SK-N-SH treated with all-trans-retinoic acid at 6 μM for 48 hours (cell line): Measurements from ENCODE around the gene TNKS1BP1.
"Not testable (repeated sequence)": the region's sequence is repeated elsewhere in the genome, so short reads cannot be mapped to it uniquely, and the experiment has no call there.

ENCODE experiments used
- ATAC-seq: fragments of 200-7000 bp; cut with Tn5 transposase; 3 replicates; pipeline ENCODE4 v1.9.1; 2020; ENCODE audit warnings: mild to moderate bottlenecking, moderate library complexity
- BACH2 ChIP-seq: fragments of 250-450 bp; sonication (Bioruptor Pico); IDR thresholded peaks from 2 replicates; pipeline ENCODE4 v1.9.0; 2021; ENCODE audit warnings: mild to moderate bottlenecking, borderline replicate concordance
- CSDC2 ChIP-seq: fragments of 250-450 bp; sonication (Bioruptor Pico); IDR thresholded peaks from 2 replicates; pipeline ENCODE4 v1.5.0; 2020; ENCODE audit warnings: mild to moderate bottlenecking, moderate library complexity
- ESRRG ChIP-seq: fragments of 250-450 bp; sonication (Bioruptor Pico); IDR thresholded peaks from 2 replicates; pipeline ENCODE4 v1.6.1; 2021; ENCODE audit warnings: mild to moderate bottlenecking
- GLIS3 ChIP-seq: fragments of 250-450 bp; sonication (Bioruptor Pico); IDR thresholded peaks from 2 replicates; pipeline ENCODE4 v1.5.0; 2020; ENCODE audit warnings: mild to moderate bottlenecking, moderate library complexity
- ISL1 ChIP-seq: fragments of 250-450 bp; sonication (Bioruptor Pico); IDR thresholded peaks from 2 replicates; pipeline ENCODE4 v2.1.2; 2022; ENCODE audit warnings: mild to moderate bottlenecking, moderate library complexity
- OSR1 ChIP-seq: fragments of 250-450 bp; sonication (Bioruptor Pico); IDR thresholded peaks from 2 replicates; pipeline ENCODE4 v1.8.0; 2022; ENCODE audit warnings: moderate library complexity, mild to moderate bottlenecking, inconsistent platforms
- RARB ChIP-seq: fragments of 250-450 bp; sonication (Bioruptor Pico); IDR thresholded peaks from 2 replicates; pipeline ENCODE4 v1.8.0; 2021; ENCODE audit warnings: mild to moderate bottlenecking, moderate library complexity
- SNAI2 ChIP-seq: fragments of 250-450 bp; sonication (Bioruptor Pico); IDR thresholded peaks from 2 replicates; pipeline ENCODE4 v1.5.0; 2020; ENCODE audit warnings: mild to moderate bottlenecking, moderate library complexity
- TCF4 ChIP-seq: fragments of 250-450 bp; sonication (Bioruptor Pico); IDR thresholded peaks from 2 replicates; pipeline ENCODE4 v1.8.0; 2021; ENCODE audit warnings: mild to moderate bottlenecking, moderate library complexity, borderline replicate concordance
- TOX ChIP-seq: fragments of 250-450 bp; sonication (Bioruptor Pico); IDR thresholded peaks from 2 replicates; pipeline ENCODE4 v1.8.0; 2021; ENCODE audit warnings: mild to moderate bottlenecking, moderate library complexity, borderline replicate concordance
- ZC3H10 ChIP-seq: fragments of 250-450 bp; sonication (Bioruptor Pico); IDR thresholded peaks from 2 replicates; pipeline ENCODE4 v1.5.1; 2021; ENCODE audit warnings: mild to moderate bottlenecking, moderate library complexity
- ZFP3 ChIP-seq: fragments of 250-450 bp; sonication (Bioruptor Pico); IDR thresholded peaks from 2 replicates; pipeline ENCODE4 v1.5.0; 2020; ENCODE audit warnings: mild to moderate bottlenecking, moderate library complexity
- ZFP30 ChIP-seq: fragments of 450-650 bp; formaldehyde crosslinking; IDR thresholded peaks from 2 replicates; pipeline ENCODE4 v1.5.0; 2022; ENCODE audit warnings: mild to moderate bottlenecking, moderate library complexity
- ZNF8 ChIP-seq: fragments of 450-650 bp; formaldehyde crosslinking; IDR thresholded peaks from 2 replicates; pipeline ENCODE4 v1.5.0; 2020; ENCODE audit warnings: mild to moderate bottlenecking, moderate library complexity
- TF ChIP-seq, protein P1 (sequence below): fragments of 250-450 bp; sonication (Bioruptor Pico); IDR thresholded peaks from 2 replicates; pipeline ENCODE4 v1.8.0; 2021; ENCODE audit warnings: low read depth, mild to moderate bottlenecking, moderate library complexity, borderline replicate concordance
- TF ChIP-seq, protein P2 (sequence below): fragments of 250-450 bp; sonication (Bioruptor Pico); IDR thresholded peaks from 2 replicates; pipeline ENCODE4 v1.5.1; 2020; ENCODE audit warnings: low read depth, mild to moderate bottlenecking, moderate library complexity

The TNKS1BP1 gene

DNA sequence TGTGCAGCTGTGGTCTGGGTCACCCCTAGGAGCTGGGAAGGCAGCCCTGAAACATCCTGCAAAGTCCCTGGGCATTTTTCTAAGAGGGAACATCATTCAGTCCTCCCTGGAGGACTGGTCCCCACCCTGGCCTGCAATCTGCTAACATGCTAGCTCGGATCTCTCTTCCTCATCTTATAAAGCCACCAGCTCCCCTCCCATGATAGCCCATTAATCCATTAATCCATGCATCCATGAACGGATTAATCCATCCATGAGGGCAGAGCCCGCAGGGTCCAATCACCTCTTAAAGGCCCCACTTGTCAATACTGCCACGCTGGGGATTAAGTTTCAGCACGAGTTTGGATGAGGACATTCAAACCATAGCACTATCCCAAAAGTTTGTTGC is 44.1 kb upstream of the TNKS1BP1 start:
- no peak for TF ChIP-seq BACH2
- TF ChIP-seq TCF4, result no peak
- TF ChIP-seq CSDC2 (CRISPR knock-in tag), result no peak
- no peak for TF ChIP-seq GLIS3 (CRISPR knock-in tag)
- no peak for TF ChIP-seq ZFP30 (CRISPR knock-in tag)
- ATAC-seq, result no peak

DNA sequence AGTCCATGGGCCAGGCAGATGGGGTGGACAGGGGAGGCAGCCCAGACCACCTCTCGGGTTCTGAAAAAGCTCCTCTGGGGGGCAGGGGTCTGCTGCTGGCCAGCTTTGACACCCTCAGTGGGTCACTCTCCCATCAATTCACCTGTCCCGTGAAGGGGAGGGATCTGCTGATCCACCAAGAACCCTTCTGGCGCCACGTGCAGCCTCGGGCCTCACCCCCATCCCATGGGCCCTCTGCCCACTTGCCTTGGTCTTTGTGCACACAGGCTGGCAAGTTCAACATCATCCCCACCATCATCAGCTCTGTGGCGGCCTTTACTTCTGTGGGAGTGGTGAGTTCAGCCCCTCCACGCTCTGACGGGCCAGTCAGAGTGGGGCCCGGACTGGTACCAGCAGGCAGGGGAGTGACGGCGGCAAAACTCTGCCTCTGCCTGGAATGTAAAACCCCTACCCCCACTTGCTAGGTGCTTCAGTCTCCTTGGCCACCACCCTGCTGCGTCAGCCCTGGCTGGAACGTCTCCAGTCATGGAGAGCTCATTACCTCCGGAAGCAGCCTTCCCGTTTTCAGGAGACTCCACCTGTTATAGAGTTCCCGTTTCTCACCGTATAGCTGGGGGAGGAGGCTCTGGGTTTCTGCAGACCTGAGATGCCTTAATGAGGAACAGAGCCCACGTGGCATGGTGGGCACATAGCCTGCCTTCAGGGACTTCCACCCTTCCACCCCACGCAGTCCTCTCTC is 43.5 kb upstream of the TNKS1BP1 start:
- TF ChIP-seq, protein P1, sequence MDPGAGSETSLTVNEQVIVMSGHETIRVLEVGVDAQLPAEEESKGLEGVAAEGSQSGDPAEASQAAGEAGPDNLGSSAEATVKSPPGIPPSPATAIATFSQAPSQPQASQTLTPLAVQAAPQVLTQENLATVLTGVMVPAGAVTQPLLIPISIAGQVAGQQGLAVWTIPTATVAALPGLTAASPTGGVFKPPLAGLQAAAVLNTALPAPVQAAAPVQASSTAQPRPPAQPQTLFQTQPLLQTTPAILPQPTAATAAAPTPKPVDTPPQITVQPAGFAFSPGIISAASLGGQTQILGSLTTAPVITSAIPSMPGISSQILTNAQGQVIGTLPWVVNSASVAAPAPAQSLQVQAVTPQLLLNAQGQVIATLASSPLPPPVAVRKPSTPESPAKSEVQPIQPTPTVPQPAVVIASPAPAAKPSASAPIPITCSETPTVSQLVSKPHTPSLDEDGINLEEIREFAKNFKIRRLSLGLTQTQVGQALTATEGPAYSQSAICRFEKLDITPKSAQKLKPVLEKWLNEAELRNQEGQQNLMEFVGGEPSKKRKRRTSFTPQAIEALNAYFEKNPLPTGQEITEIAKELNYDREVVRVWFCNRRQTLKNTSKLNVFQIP (CRISPR knock-in tag), result no peak
- TF ChIP-seq ZNF8 (CRISPR knock-in tag), result no peak
- TF ChIP-seq, protein P2, sequence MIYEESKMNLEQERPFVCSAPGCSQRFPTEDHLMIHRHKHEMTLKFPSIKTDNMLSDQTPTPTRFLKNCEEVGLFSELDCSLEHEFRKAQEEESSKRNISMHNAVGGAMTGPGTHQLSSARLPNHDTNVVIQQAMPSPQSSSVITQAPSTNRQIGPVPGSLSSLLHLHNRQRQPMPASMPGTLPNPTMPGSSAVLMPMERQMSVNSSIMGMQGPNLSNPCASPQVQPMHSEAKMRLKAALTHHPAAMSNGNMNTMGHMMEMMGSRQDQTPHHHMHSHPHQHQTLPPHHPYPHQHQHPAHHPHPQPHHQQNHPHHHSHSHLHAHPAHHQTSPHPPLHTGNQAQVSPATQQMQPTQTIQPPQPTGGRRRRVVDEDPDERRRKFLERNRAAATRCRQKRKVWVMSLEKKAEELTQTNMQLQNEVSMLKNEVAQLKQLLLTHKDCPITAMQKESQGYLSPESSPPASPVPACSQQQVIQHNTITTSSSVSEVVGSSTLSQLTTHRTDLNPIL, result no peak
- TF ChIP-seq GLIS3 (CRISPR knock-in tag), result no peak
- no peak for TF ChIP-seq RARB
- ATAC-seq, result no peak

DNA sequence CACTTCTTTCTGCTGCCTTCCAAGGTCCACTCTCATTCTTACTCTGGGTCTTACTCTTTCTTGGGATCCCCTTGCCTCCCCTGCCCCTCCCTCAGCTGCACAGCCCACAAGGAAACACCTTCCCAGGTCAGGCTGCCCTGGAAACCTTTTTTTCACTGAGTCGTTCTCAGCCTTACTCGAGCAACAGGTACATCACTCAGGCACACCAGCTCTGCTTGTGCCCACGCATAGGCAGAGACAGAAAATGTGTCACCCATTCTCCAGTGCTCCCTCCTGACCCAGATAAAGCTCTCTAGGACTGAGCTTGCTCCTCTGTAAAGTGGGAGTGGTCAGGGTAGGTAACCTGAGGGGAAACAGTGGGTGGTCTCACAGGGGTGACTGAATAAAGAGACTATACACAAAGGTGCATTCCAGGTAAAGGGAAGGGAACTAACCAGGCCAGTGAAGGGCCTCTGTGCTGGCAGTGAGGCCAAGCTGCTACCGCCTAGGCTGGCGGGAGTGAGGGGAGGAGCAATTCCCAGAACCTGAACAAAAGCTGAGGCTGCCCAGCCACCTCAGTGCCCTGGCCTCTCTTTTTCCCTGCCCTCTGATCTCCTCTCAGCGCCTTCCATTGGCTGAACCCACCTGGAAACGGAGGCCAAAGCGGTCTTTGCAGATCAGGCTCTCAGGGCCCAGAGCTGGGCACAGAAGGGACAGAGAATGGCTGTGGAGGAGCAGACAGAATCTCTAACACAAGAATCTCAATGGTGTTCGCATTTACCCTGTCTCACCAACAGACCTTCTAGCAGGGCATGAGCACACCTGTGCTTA is 40.3 kb upstream of the TNKS1BP1 start:
- no peak for ATAC-seq
- TF ChIP-seq TCF4 (no peak), ESRRG (CRISPR knock-in tag) (no peak)

DNA sequence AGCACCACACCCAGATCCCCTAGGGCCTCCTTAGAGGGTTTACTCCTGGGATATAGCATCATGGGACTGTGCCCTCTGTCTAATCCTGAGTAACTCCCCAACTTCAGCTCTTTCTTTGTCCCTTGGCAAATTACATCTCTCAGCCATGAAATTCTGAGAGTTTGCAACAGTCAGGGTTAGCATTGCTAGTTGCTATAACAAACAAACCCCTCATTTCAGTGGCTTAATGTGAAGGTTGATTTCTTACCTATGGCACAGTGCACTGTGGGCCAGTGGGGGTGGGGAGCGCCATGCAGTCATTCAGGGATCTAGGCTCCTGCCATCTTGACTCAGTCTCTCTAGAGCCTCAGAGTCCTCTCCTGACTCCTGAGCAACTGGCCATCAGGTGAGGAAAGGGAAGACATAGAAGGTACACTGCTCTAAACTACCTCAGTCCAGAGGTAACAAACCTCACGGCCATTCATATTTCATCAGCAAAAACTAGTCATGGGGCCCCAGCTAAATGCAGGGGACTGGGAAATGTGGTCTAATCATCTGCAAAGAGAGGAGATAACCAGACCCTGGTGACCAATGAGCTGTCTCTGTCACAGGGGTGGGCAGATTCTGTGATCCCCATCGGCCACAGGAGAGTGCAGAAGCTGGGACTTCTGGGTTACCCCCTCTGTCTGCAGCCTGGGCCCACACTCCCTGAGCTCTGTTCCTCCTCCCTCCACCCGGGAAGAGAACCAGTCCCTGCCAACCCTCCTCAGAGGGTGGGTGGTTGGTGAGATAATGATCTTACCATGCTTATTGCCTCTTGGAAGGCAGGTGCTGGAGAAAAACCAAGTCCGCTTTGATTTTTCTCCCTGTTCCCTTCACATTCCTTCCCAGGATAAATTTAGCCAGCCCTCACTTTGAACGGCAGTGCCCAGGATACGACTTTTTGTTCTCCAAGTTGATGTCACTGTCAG is 38.7 kb upstream of the TNKS1BP1 start:
- no peak for ATAC-seq
- TF ChIP-seq SNAI2 (CRISPR knock-in tag) (no peak), ESRRG (CRISPR knock-in tag) (no peak), GLIS3 (CRISPR knock-in tag) (no peak), ZFP3 (CRISPR knock-in tag) (no peak), OSR1 (no peak), ISL1 (CRISPR knock-in tag) (no peak), RARB (no peak), TOX (CRISPR knock-in tag) (no peak), ZFP30 (CRISPR knock-in tag) (no peak)
- TF ChIP-seq, protein P2, result no peak
- TF ChIP-seq, all 23 proteins: peak for 0

DNA sequence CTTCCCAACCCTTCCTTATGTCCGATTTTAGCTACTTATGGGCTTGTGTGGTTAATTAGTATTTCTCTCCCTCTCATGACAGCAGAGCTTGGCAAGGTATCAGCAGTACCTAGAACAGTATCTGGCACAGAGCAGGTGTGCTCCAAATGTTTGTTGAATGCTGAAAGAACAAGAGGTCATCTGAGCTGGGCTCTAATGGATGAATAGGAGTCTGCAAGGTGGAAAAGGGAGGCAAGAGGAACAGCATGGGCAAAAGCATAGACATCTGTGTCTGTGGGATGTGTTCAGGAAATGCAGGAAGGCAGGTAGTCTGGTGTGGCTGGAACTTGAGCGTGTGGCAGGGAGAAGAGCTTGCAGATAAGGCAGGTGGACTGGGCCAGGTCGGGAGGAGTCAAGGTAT is 37.2 kb upstream of the TNKS1BP1 start:
- TF ChIP-seq ZC3H10 (CRISPR knock-in tag), result no peak
- TF ChIP-seq ZFP3 (CRISPR knock-in tag), result peak; percentile 63
- ATAC-seq, result no peak

DNA sequence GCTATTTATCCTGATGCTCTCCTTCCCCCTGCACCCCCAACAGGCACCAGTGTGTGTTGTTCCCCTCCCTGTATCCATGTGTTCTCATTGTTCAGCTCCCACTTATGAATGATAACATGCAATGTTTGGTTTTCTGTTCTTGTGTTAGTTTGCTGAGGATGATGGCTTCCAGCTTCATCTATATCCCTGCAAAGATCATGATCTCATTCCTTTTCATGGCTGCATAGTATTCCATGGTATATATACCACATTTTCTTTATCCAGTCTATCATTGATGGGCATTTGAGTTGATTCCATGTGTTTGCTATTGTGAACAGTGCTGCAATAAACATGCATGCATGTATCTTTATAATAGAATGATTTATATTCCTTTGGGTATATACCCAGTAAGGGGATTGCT is 36.7 kb upstream of the TNKS1BP1 start:
- not testable (repeated sequence) for ATAC-seq

DNA sequence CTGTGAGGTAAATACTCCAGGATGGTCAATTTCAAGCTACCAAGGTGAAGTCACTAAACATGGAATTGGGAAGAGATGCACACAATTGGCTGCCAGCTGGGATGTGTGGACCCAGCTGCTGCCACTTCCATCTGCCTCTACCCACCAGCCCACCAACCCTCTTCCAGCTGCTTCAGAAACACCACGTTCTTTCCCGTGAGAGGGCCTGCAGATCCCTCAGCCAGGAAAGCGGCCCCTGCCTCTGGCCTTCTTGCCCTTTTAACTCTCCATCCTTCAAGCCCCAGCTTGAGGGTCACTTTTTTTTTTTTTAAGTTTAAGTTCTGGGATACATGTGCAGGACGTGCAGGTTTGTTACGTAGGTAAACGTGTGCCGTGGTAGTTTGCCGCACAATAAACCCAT is 36.2 kb upstream of the TNKS1BP1 start:
- no peak for ATAC-seq
- no peak for TF ChIP-seq ESRRG (CRISPR knock-in tag)
- no peak for TF ChIP-seq SNAI2 (CRISPR knock-in tag)
- TF ChIP-seq, all 23 proteins: peak for 0
